NCI-H1930 (cell line): ENCODE data around the gene NUDT14.

ENCODE experiments used
- DNase-seq, 2 experiments: peaks; one replicate each; lab custom pipeline; 2025; lab: John Stamatoyannopoulos, UW

Gene NUDT14

DNA sequence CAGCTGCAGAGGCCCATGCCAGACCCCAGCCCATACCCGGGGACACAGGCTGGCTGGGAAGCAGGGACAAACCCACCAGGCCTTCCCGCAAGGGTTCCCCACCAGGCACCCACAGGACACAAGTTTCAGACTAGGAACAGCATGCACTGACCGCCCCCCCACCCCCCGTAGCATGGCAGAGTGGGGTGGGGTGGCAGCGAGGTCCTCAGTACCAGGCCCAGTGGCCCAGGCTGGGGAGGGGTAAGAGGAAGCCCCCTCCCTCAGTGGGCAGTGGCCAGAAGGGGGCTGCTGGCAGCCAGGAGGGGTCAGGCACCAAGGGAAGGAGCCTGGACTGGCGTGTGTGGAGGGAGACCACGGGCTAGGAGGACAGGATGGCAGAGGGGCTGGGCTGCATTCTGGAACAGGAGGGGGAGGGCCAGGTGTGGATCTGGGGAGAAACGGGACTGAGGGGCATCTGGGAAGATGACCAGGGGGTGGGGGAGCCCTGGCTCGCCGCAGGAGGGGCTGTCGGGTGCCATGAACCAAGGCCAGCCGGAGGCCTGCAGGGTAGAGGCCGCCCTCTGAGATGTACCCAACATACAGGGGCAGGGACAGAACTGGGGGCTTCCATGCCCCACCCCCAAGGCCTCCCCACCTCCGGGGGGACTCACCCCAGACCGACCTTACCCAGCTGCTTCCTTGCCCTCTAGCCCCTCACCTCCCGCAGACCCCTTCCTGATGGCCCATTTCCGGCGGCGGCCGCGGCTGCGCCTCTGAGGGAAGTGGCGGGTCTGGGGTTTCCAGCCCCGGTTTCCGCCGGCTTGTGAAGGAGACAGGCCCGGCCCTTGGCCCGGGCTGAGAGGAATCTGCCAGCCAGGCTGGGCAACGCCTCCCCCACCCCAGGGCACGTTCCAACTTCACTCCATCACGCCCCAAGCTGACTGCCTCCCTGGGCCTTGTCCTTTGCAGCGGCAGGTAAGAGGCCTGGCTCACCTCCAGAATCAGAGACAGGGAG is 6.9 kb downstream of the NUDT14 start:
- DNase-seq, result no peak

GRCh38 chr14:105173145-105173544 is 8.0 kb downstream of the NUDT14 start:
- no peak for DNase-seq

- DNase-seq, result no peak
Measured at GRCh38 chr14:105172476-105172875, 8.6 kb downstream of the NUDT14 start.

DNA sequence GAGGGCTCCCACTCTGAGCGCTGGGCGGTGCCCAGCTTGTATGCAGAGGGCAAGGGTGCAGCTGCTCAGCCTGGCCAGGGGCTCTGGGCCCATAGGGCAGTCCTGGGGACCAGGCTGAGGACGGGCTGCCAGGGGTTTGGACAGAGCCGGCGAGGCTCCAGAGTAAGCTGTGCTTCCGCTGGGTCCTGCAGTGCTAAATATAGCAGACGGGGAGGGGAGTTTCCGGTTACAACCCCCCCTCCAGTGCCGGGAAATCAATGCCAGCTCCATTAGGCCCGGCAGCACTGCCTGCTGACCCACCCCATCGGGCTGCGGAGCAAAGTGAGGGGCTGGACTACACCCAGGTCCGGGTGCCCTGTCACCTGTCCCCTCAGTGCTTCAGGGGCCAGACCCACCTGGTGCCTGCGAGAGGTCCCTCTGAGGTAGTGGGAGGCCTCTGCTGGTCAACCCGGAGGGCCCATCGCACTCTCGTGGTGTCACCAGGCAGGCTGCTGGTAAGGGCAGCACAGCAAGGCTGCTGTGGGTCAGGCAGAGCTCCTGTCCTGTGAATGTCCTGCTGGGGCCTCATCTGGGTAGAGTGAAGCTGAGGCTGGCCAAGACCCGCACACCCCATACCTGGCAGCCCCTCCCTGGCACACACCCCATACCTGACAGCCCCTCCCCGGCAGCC is 10.0 kb downstream of the NUDT14 start:
- DNase-seq, result no peak

GRCh38 chr14:105169776-105170655 is 11.1 kb downstream of the NUDT14 start:
- DNase-seq, result no peak

- DNase-seq, result peak; percentile 16 to 41
Measured at GRCh38 chr14:105168979-105169507, 12.1 kb downstream of the NUDT14 start.

DNA sequence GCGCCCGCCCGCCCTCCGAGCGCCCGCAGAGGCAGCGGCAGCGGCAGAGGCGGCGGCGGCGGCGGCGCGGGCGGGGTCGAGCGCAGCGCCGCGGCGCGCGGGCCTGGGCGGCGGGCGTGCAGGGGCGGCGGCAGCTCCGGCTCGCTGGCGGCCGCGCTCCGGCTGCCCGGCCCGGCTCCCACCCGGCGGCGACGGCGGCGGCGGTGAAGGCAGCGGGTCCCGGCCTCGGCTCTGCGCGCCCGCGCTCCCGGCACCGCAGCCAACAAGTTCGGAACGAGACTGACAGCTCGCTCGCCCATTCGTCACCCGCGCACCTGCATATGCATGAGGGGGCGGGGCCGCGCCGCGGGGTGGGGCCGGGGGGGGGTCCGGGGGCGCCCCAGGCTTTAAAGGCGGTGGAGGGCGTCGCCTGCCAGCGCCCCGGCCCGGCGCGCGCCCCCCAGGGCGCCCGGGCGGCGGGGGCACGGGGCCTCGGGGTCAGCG is 12.6 kb downstream of the NUDT14 start, which contains the start of gene JAG2:
TSS of gene JAG2 (minus strand) at position 281 of the 483 bp plus-strand sequence. CDS start 356 bp downstream, outside the sequence.
- DNase-seq, result peak; percentile 13 to 55

GRCh38 chr14:105168093-105168420 is 13.1 kb downstream of the NUDT14 start:
- no peak for DNase-seq

GRCh38 chr14:105167303-105168092 is 13.6 kb downstream of the NUDT14 start:
- DNase-seq, result peak in 1 of 2 experiments; percentile 16

GRCh38 chr14:105166571-105167302 is 14.4 kb downstream of the NUDT14 start:
- DNase-seq, result no peak

- DNase-seq, result no peak
Measured at GRCh38 chr14:105165761-105166485, 15.2 kb downstream of the NUDT14 start.

GRCh38 chr14:105165134-105165704 is 15.9 kb downstream of the NUDT14 start:
- no peak for DNase-seq

- no peak for DNase-seq
Measured at GRCh38 chr14:105163040-105163742, 17.9 kb downstream of the NUDT14 start.

DNA sequence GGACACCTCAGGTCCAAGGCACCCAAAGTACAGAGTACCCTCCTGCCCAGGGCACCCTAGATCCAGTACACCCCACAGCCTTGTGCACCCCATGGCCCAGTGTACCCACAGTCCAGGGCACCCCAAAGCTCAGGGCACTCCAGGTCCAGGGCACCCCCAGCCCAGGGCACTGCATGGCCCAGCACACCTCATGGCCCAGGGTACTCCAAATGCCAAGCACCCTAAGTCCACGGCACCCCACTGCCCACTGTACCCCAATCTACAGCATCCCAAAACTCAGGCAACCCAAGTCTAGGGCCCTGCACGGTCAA is 18.5 kb downstream of the NUDT14 start:
- DNase-seq, result no peak

DNA sequence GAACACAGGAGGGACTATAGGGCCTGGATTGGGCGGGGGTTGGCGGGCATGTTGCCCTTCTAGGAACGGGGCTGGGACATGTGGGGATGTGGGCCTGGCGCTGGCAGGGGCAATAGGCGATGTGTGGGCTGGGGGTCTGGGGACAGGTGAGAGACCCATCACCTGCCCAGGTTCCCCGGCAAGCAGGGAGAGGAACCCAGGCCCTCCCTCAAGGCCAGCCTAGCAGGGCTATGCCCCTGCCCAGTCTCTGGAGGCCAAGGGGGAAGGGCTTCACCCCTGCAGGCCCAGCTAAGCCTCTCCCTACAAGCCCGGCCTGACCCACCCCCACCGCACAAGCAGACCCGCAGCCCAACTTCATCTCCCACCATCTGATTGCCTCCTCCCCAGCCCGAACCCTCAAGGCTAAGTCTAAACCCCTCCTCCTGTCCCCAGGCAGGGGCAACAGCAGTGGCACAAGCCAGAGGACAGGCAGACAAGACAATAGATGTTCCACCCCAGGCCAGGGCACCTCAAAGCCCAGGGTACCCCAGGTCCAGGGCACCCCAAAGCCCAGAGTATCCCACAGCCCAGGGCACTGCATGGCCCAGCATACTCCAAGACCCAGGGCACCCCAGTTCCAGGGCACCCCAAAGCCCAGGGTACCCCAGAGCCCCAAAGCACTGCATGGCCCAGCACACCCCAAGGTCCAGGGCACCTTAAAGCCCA is 19.0 kb downstream of the NUDT14 start:
- no peak for DNase-seq

- DNase-seq, result no peak
Measured at GRCh38 chr14:105161309-105161708, 19.8 kb downstream of the NUDT14 start.

- DNase-seq, result no peak
Measured at GRCh38 chr14:105160776-105161175, 20.3 kb downstream of the NUDT14 start.

DNA sequence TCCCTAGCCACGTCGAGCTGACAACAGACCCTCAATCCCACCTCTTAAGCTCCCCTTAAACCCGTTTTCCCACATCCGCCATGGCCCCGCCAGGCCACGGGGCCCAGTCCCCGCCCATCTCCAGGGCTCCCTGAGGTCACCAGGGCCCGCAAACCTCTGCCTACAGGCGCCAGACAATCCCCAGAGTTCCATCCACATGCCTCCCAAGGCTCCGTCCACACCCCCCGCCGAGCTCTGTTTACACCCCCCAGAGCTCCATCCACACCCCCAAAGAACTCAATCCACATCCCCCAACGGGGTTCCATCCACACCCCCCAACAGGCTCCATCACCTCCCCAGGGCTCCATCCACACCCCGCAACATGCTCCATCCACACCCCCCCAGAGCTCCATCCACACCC is 21.8 kb downstream of the NUDT14 start:
- DNase-seq, result no peak
